GM23338 (cell line): ENCODE results near the gene ATP10B.

Experiments
- CREB1 ChIP-seq: fragments of 250-450 bp; sonication (Bioruptor Pico); IDR thresholded peaks from 2 replicates; pipeline ENCODE4 v1.5.0; 2020; ENCODE audit warnings: low read depth, mild to moderate bottlenecking, moderate library complexity
- CTCF ChIP-seq, 2 experiments: fragments of 200-600 bp in 1 of 2; sonication (generic) in 1 of 2; conservative IDR thresholded peaks; 2 replicates each; pipeline versions ENCODE4 v1.5.1 to v1.6.1; 2016 to 2017; ENCODE audit warnings: antibody characterized with exemption in 2 of 2, low read depth in 2 of 2, mild to moderate bottlenecking in 2 of 2, moderate library complexity in 1 of 2
- ETS1 ChIP-seq: IDR thresholded peaks from 2 replicates; pipeline ENCODE4 v1.6.1; 2016; ENCODE audit warnings: antibody characterized with exemption
- EZH2 ChIP-seq: fragments of 200-600 bp; sonication (generic); IDR thresholded peaks from one replicate; pipeline ENCODE4 v1.8.0; 2017; ENCODE audit warnings: antibody characterized with exemption, mild to moderate bottlenecking, low read depth; ENCODE audit not compliant: unreplicated experiment
- EZH2phosphoT487 ChIP-seq: fragments of 200-600 bp; sonication (generic); IDR thresholded peaks from one replicate; pipeline ENCODE4 v1.8.1; 2018; ENCODE audit warnings: antibody characterized with exemption; ENCODE audit not compliant: unreplicated experiment
- JUNB ChIP-seq: IDR thresholded peaks from one replicate; pipeline ENCODE4 v1.6.1; 2016; ENCODE audit warnings: antibody characterized with exemption; ENCODE audit not compliant: unreplicated experiment
- NANOG ChIP-seq: IDR thresholded peaks from 2 replicates; pipeline ENCODE4 v1.6.1; 2016; ENCODE audit warnings: antibody characterized with exemption, borderline replicate concordance
- POLR2AphosphoS5 ChIP-seq: IDR thresholded peaks from 2 replicates; pipeline ENCODE4 v1.6.1; 2016; ENCODE audit warnings: antibody characterized with exemption, low read depth
- REST ChIP-seq: IDR thresholded peaks from one replicate; pipeline ENCODE4 v1.6.1; 2018; ENCODE audit warnings: antibody characterized with exemption; ENCODE audit not compliant: unreplicated experiment
- STAT1 ChIP-seq: IDR thresholded peaks from one replicate; pipeline ENCODE4 v1.6.1; 2016; ENCODE audit warnings: antibody characterized with exemption; ENCODE audit not compliant: unreplicated experiment
- ZNF114 ChIP-seq: fragments of 250-450 bp; sonication (Bioruptor Pico); IDR thresholded peaks from 2 replicates; pipeline ENCODE4 v1.5.0; 2020; ENCODE audit warnings: mild to moderate bottlenecking, moderate library complexity
- TF ChIP-seq, protein P1 (sequence below): fragments of 250-450 bp; sonication (Bioruptor Pico); IDR thresholded peaks from 2 replicates; pipeline ENCODE4 v1.5.0; 2020; ENCODE audit warnings: mild to moderate bottlenecking, moderate library complexity

GRCh38 chr5:160726721-160727120 is 125.3 kb downstream of the ATP10B start:
- TF ChIP-seq CTCF (conservative IDR thresholded peaks at IDR 0.05; ENCODE audit: low read depth in 2 of 2) (no peak), CREB1 (CRISPR knock-in tag) (no peak), EZH2 (no peak), EZH2phosphoT487 (no peak), REST (no peak), POLR2AphosphoS5 (no peak), JUNB (no peak), NANOG (no peak), ZNF114 (CRISPR knock-in tag) (no peak), ETS1 (no peak), STAT1 (no peak)
- TF ChIP-seq, protein P1, sequence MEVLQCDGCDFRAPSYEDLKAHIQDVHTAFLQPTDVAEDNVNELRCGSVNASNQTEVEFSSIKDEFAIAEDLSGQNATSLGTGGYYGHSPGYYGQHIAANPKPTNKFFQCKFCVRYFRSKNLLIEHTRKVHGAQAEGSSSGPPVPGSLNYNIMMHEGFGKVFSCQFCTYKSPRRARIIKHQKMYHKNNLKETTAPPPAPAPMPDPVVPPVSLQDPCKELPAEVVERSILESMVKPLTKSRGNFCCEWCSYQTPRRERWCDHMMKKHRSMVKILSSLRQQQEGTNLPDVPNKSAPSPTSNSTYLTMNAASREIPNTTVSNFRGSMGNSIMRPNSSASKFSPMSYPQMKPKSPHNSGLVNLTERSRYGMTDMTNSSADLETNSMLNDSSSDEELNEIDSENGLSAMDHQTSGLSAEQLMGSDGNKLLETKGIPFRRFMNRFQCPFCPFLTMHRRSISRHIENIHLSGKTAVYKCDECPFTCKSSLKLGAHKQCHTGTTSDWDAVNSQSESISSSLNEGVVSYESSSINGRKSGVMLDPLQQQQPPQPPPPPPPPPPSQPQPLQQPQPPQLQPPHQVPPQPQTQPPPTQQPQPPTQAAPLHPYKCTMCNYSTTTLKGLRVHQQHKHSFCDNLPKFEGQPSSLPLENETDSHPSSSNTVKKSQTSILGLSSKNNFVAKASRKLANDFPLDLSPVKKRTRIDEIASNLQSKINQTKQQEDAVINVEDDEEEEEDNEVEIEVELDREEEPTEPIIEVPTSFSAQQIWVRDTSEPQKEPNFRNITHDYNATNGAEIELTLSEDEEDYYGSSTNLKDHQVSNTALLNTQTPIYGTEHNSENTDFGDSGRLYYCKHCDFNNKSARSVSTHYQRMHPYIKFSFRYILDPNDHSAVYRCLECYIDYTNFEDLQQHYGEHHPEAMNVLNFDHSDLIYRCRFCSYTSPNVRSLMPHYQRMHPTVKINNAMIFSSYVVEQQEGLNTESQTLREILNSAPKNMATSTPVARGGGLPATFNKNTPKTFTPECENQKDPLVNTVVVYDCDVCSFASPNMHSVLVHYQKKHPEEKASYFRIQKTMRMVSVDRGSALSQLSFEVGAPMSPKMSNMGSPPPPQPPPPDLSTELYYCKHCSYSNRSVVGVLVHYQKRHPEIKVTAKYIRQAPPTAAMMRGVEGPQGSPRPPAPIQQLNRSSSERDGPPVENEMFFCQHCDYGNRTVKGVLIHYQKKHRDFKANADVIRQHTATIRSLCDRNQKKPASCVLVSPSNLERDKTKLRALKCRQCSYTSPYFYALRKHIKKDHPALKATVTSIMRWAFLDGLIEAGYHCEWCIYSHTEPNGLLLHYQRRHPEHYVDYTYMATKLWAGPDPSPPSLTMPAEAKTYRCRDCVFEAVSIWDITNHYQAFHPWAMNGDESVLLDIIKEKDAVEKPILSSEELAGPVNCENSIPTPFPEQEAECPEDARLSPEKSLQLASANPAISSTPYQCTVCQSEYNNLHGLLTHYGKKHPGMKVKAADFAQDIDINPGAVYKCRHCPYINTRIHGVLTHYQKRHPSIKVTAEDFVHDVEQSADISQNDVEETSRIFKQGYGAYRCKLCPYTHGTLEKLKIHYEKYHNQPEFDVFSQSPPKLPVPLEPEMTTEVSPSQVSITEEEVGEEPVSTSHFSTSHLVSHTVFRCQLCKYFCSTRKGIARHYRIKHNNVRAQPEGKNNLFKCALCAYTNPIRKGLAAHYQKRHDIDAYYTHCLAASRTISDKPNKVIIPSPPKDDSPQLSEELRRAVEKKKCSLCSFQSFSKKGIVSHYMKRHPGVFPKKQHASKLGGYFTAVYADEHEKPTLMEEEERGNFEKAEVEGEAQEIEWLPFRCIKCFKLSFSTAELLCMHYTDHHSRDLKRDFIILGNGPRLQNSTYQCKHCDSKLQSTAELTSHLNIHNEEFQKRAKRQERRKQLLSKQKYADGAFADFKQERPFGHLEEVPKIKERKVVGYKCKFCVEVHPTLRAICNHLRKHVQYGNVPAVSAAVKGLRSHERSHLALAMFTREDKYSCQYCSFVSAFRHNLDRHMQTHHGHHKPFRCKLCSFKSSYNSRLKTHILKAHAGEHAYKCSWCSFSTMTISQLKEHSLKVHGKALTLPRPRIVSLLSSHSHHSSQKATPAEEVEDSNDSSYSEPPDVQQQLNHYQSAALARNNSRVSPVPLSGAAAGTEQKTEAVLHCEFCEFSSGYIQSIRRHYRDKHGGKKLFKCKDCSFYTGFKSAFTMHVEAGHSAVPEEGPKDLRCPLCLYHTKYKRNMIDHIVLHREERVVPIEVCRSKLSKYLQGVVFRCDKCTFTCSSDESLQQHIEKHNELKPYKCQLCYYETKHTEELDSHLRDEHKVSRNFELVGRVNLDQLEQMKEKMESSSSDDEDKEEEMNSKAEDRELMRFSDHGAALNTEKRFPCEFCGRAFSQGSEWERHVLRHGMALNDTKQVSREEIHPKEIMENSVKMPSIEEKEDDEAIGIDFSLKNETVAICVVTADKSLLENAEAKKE (CRISPR knock-in tag): no peak
